Retina (tissue), 1 donor: ENCODE results near the gene EPHA6.

Experiments
- DNase-seq: peaks from one replicate; pipeline ENCODE4 v3.0.0-alpha.2; 2016

EPHA6 gene

GRCh38 chr3:97721446-97721845 is 907.1 kb downstream of the EPHA6 start:
- DNase-seq, result no peak

- no peak for DNase-seq
These were observed 922.5 kb downstream of the EPHA6 start for GRCh38 chr3:97736928-97737327.

- DNase-seq, result no peak
These were observed 924.4 kb downstream of the EPHA6 start for GRCh38 chr3:97738761-97739160.

GRCh38 chr3:97742036-97742435 is 927.6 kb downstream of the EPHA6 start:
- no peak for DNase-seq

DNA sequence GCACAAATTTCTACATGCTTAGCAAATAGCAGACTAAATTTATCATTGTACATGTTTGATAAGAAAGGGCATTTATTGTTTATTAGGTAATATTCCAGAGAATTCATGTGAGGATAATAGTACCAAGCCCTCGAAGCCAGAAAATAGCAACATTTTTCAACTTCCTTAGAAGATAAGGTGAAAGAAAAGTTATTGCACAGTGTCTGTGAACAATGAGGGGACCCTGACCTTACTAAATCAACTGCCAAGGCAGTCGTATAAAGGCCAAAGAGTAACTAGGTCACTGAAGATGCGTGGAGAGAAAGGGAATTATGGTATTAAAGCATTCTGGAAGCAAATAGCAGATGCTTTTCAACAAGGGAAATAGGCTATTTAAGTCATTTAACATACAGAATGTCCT is 929.9 kb downstream of the EPHA6 start:
- no peak for DNase-seq

DNA sequence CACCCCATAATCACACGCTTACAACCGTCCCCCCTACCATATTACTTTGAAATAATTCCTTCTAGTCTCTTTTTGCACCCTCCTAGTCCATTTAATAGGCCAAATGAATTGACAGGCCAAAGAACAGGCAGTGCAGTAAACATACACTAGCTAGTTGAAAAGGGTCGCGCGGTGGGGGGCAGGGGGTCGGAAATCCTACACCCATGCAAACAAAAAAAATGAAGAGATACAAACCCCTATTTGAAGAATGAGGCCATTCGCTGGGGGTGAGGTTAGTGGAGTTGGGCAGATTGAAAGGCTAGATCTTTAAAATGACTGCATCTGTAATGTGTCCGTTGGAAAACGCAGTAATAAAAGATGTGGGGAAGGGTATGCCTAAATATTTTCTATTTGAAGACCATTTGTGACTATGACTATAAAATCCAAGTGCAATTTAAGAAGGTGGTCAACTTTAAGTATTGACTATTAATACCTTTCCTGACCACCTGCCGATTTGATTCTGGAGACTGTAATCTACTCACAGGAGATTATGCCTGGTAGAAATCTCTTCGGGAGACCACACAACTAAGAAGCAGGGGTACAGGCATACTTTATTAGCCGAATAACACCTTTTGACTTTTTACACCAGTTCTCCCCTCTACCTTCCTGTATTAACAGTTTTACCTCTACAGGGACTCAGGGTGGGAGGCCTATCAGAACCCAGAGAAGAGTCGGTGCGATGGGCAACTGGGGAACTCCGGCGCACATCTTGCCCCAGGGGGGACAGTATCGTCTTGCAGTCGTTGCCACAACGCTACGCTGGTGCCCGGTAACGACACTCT is 949.4 kb downstream of the EPHA6 start:
- peak; percentile 53 for DNase-seq

- DNase-seq, result peak; percentile 98
These were observed 950.2 kb downstream of the EPHA6 start, which contains the start of gene ARL6 for GRCh38 chr3:97764407-97765238. Gene ARL6 (plus strand): TSS chr3:97764758. CDS start chr3:97768108, 3,350 bp downstream.

- no peak for DNase-seq
These were observed 950.9 kb downstream of the EPHA6 start for GRCh38 chr3:97765336-97765735.

- DNase-seq, result no peak
These were observed 958.5 kb downstream of the EPHA6 start for GRCh38 chr3:97772926-97773325.

- no peak for DNase-seq
These were observed 963.8 kb downstream of the EPHA6 start for GRCh38 chr3:97778152-97778551.

- DNase-seq, result peak; percentile 47
These were observed 979.1 kb downstream of the EPHA6 start for GRCh38 chr3:97793420-97794019.

- DNase-seq, result no peak
These were observed 981.6 kb downstream of the EPHA6 start for GRCh38 chr3:97795951-97796350.
